Right lobe of liver (tissue), 6 donors: Measurements from ENCODE around the gene TRIM31. TPM values are rescaled to one million over a fixed set of nuclear protein-coding genes. Genes with fewer than 3 reads are reported as not detected.

Experiments
- ATAC-seq, 4 donors: fragments of 200-7000 bp; cut with Tn5 transposase; one replicate each; pipeline ENCODE4 v1.9.1; 2020; ENCODE audit warnings: mild to moderate bottlenecking in 4 of 4, moderate library complexity in 4 of 4
- DNase-seq, 3 donors: peaks; one replicate each; pipeline ENCODE4 v3.0.0-alpha.2; 2020
- H3K27ac ChIP-seq, 3 donors: fragments of 200-600 bp; one replicate each; pipeline ENCODE4 v1.8.0; 2022
- H3K27me3 ChIP-seq, 2 donors: fragments of 200-600 bp; one replicate each; pipeline ENCODE4 v1.8.0; 2022
- H3K36me3 ChIP-seq, 4 donors: fragments of 200-600 bp; sonication (generic) in 1 of 4; one replicate each; pipeline versions ENCODE4 v1.5.1 to v1.8.0; 2017 to 2022; ENCODE audit warnings: control low read depth in 1 of 4
- H3K4me1 ChIP-seq, 4 donors: fragments of 200-600 bp; sonication (generic) in 1 of 4; one replicate each; pipeline versions ENCODE4 v1.5.1 to v1.8.0; 2017 to 2022; ENCODE audit warnings: control low read depth in 1 of 4
- H3K4me3 ChIP-seq, 3 donors: fragments of 200-600 bp; one replicate each; pipeline ENCODE4 v1.8.0; 2022
- H3K9me3 ChIP-seq, 4 donors: fragments of 200-600 bp; sonication (generic) in 1 of 4; one replicate each; pipeline versions ENCODE4 v1.5.1 to v1.8.0; 2017 to 2022; ENCODE audit warnings: control low read depth in 1 of 4
- CTCF ChIP-seq, 4 donors: fragments of 200-600 bp in 3 of 4; fragments of 450-650 bp in 1 of 4; IDR thresholded peaks; one replicate each; pipeline versions ENCODE4 v1.5.1 to v1.8.0; 2016 to 2022; ENCODE audit warnings: antibody characterized with exemption in 4 of 4, mild to moderate bottlenecking in 2 of 4
- POLR2A ChIP-seq: fragments of 450-650 bp; IDR thresholded peaks from one replicate; pipeline ENCODE4 v1.6.1; 2017; ENCODE audit warnings: antibody characterized with exemption, mild to moderate bottlenecking
- WGBS: methylation state at CpG from one replicate; pipeline ENCODE4 v1.1.6; 2018; ENCODE audit warnings: low coverage, low lambda C conversion rate; ENCODE audit not compliant: insufficient coverage; ENCODE audit errors: missing lambda C conversion rate; 5-methylcytosine and 5-hydroxymethylcytosine counted together
- intact Hi-C, 2 donors: fragments of 100-400 bp; cut with DNase I; formaldehyde crosslinking; loops; one replicate each; pipeline versions ENCODE4 v1.11.2 to v1.14.1; 2022
- total RNA-seq, 6 experiments: library from RNA; depleted of rRNA in 2 of 6; stranded (reverse); fragments of >200 nt in 2 of 6; fragmentation: NEBNext Ultra II Directional in 3 of 6; extraction: Animal tissue kit (Norgen Biotek cat#: 25700) in 3 of 6; gene quantifications; one replicate each; pipeline versions ENCODE4 v1.1.0 to v1.2.4, GENCODE V29; 2016 to 2023
- donor health status: DM: no; HTN: yes; CAD: no.
- donor health status: DM: no; HTN: no; CAD: no.
- donor health status: DM: no; HTN: no; CAD: no.
- donor health status: DM: no; HTN: yes; CAD: no.
- donor health status: DM: no; HTN: yes; CAD: no.

TRIM31 gene
- total RNA-seq, 6 experiments from 2014 or later, result 0.32 to 5.1 (median 0.60) TPM

GRCh38 chr6:30130887-30131862 is 18.3 kb upstream of the TRIM31 start:
- 21% methylated on average over 16 of the region's 16 CpGs for WGBS
- no peak overlapping the region for H3K4me3 ChIP-seq
- ATAC-seq (peak; percentile 90 to 99 (median 96)), DNase-seq (peak in 2 of 3 donors; percentile 54 to 73)
- intact Hi-C loops, result no loop called here
- no peaks in the 10 kb centered on the region for H3K9me3 ChIP-seq
- TF ChIP-seq POLR2A, result no peak
- peak; percentile 95 to 99 (median 98) for TF ChIP-seq CTCF (IDR thresholded peaks at IDR 0.05)
- peaks cover 0 to 9% (median 2%) of the 10 kb centered on the region in 4 donors for H3K4me1 ChIP-seq
- no peaks in the 10 kb centered on the region for H3K36me3 ChIP-seq
- peaks cover 0 to 8% of the 10 kb centered on the region in 2 donors for H3K27me3 ChIP-seq
- H3K27ac ChIP-seq, result no peak overlapping the region

GRCh38 chr6:30130179-30130679 is 17.3 kb upstream of the TRIM31 start:
- intact Hi-C loops, result no loop called here
- ATAC-seq, result no peak
- Histone ChIP-seq H3K27ac (no peak overlapping the region), H3K36me3 (no peaks in the 10 kb centered on the region), H3K4me3 (no peak overlapping the region), H3K4me1 (peaks cover 0 to 9% (median 2%) of the 10 kb centered on the region in 4 donors), H3K9me3 (no peaks in the 10 kb centered on the region), H3K27me3 (peaks cover 0 to 8% of the 10 kb centered on the region in 2 donors)
- 53% methylated on average over 4 of the region's 4 CpGs for WGBS
- DNase-seq, result no peak
- no peak for TF ChIP-seq POLR2A

GRCh38 chr6:30129265-30130178 is 16.6 kb upstream of the TRIM31 start:
- Histone ChIP-seq H3K4me1 (peaks cover 0 to 9% (median 2%) of the 10 kb centered on the region in 4 donors), H3K27me3 (peaks cover 0 to 8% of the 10 kb centered on the region in 2 donors), H3K9me3 (no peaks in the 10 kb centered on the region), H3K27ac (no peak overlapping the region), H3K4me3 (no peak overlapping the region), H3K36me3 (no peaks in the 10 kb centered on the region)
- no peak for TF ChIP-seq CTCF (IDR thresholded peaks at IDR 0.05)
- TF ChIP-seq POLR2A, result no peak
- no peak for DNase-seq
- peak in 1 of 4 donors; percentile 10 for ATAC-seq
- 62% methylated on average over 10 of the region's 10 CpGs for WGBS
- intact Hi-C loops, result no loop called here

GRCh38 chr6:30127238-30128093 is 14.6 kb upstream of the TRIM31 start:
- Histone ChIP-seq H3K27me3 (peaks cover 0 to 8% of the 10 kb centered on the region in 2 donors), H3K4me1 (peaks cover 0 to 9% (median 2%) of the 10 kb centered on the region in 4 donors), H3K27ac (no peak overlapping the region), H3K4me3 (no peak overlapping the region), H3K36me3 (no peaks in the 10 kb centered on the region), H3K9me3 (no peaks in the 10 kb centered on the region)
- no peak for TF ChIP-seq CTCF (IDR thresholded peaks at IDR 0.05)
- TF ChIP-seq POLR2A, result no peak
- intact Hi-C loops, result no loop called here
- ATAC-seq (peak in 1 of 4 donors; percentile 15), DNase-seq (no peak)
- 45% methylated on average over 27 of the region's 50 CpGs for WGBS
